Right lung (tissue), 5 donors: ENCODE measurements around the gene VPS18. TPM values are rescaled to one million over a fixed set of nuclear protein-coding genes. Genes with fewer than 3 reads are reported as not detected.

Experiments
- DNase-seq, 2 donors: peaks; one replicate each; pipeline ENCODE4 v3.0.0-alpha.2; 2013
- polyA plus RNA-seq, 5 donors: library from polyadenylated mRNA; unstranded; fragments of 120-200 nt; gene quantifications; one replicate each; pipeline versions ENCODE4 v1.2.1 to v1.2.3, GENCODE V29; 2013; ENCODE audit warnings: inconsistent platforms in 1 of 5, low replicate concordance in 1 of 5; ENCODE audit not compliant: insufficient read length in 5 of 5, insufficient read depth in 1 of 5

VPS18 gene
- polyA plus RNA-seq, 5 donors = 9.2 to 14.5 (median 10.2) TPM

- DNase-seq = peak; percentile 85 to 87
These were observed 58.9 kb downstream of the VPS18 start, which contains the start of gene CHAC1 for GRCh38 chr15:40952901-40953712. Gene CHAC1 (plus strand): TSS chr15:40953471. CDS start chr15:40953584, 113 bp downstream.

Other genes with a start within 250 kb of the VPS18 start
- 10 to 100 TPM in 3 of 5 donors, 1 to 10 TPM in 2; 9.2 to 18.5 (median 12.2) TPM for gene RAD51, start 199.3 kb upstream of the VPS18 start, polyA plus RNA-seq
- gene RMDN3, start 139.2 kb upstream of the VPS18 start, polyA plus RNA-seq = 10 to 100 TPM; 28.9 to 39.0 (median 31.4) TPM
- gene GCHFR, start 130.4 kb upstream of the VPS18 start, polyA plus RNA-seq = 10 to 100 TPM; 11.5 to 18.8 (median 13.8) TPM
- 1 to 10 TPM; 2.6 to 4.6 (median 3.8) TPM for gene C15orf62, start 124.5 kb upstream of the VPS18 start, polyA plus RNA-seq
- 10 to 100 TPM; 26.2 to 32.5 (median 31.9) TPM for gene ZFYVE19, start 87.4 kb upstream of the VPS18 start, polyA plus RNA-seq
- 10 to 100 TPM; 37.2 to 44.9 (median 41.9) TPM for gene DNAJC17, start 87.0 kb upstream of the VPS18 start, polyA plus RNA-seq
- gene PPP1R14D, start 65.7 kb upstream of the VPS18 start, polyA plus RNA-seq = under 1 TPM; 0.23 to 0.49 (median 0.37) TPM
- gene SPINT1, start 50.4 kb upstream of the VPS18 start, polyA plus RNA-seq = 10 to 100 TPM; 46.0 to 68.7 (median 58.4) TPM
- gene RHOV, start 20.2 kb upstream of the VPS18 start, polyA plus RNA-seq = under 1 TPM; 0.36 to 0.60 (median 0.51) TPM
- 10 to 100 TPM; 12.7 to 24.7 (median 19.7) TPM for gene DLL4, start 34.9 kb downstream of the VPS18 start, polyA plus RNA-seq
- gene CHAC1, start 59.0 kb downstream of the VPS18 start, polyA plus RNA-seq = 1 to 10 TPM in 4 of 5 donors, under 1 TPM in 1; 0.73 to 1.5 (median 1.1) TPM
- 10 to 100 TPM; 21.0 to 28.8 (median 25.4) TPM for gene INO80, start 221.8 kb downstream of the VPS18 start, polyA plus RNA-seq